ENCODE data around the gene CNN3.

The CNN3 gene

GRCh38 chr1:94920061-94920460 is 6.8 kb downstream of the CNN3 start:
- H3K9me3 ChIP-seq (ENCODE audit: control insufficient read depth, insufficient read depth, low read length) = no peaks in the 10 kb centered on the region
- peaks cover 20% of the 10 kb centered on the region for H3K36me3 ChIP-seq (ENCODE audit: control insufficient read depth, insufficient read depth, low read length)
- H3K27ac ChIP-seq (ENCODE audit: low read depth, low read length) = no peak overlapping the region
- no peak overlapping the region for H3K9ac ChIP-seq (ENCODE audit: low read depth, low read length)
- no peaks in the 10 kb centered on the region for H3K27me3 ChIP-seq (ENCODE audit: control insufficient read depth, insufficient read depth, low read length)
- peaks cover 47% of the 10 kb centered on the region for H3K4me1 ChIP-seq (ENCODE audit: control insufficient read depth, insufficient read depth, low read length)
- H3K4me3 ChIP-seq (ENCODE audit: low read depth, low read length) = no peak overlapping the region

GRCh38 chr1:94919241-94920030 is 7.5 kb downstream of the CNN3 start:
- Histone ChIP-seq H3K27ac (ENCODE audit: low read depth, low read length) (no peak overlapping the region), H3K36me3 (ENCODE audit: control insufficient read depth, insufficient read depth, low read length) (peaks cover 20% of the 10 kb centered on the region), H3K9me3 (ENCODE audit: control insufficient read depth, insufficient read depth, low read length) (no peaks in the 10 kb centered on the region), H3K4me3 (ENCODE audit: low read depth, low read length) (no peak overlapping the region), H3K4me1 (ENCODE audit: control insufficient read depth, insufficient read depth, low read length) (peaks cover 40% of the 10 kb centered on the region), H3K27me3 (ENCODE audit: control insufficient read depth, insufficient read depth, low read length) (no peaks in the 10 kb centered on the region), H3K9ac (ENCODE audit: low read depth, low read length) (no peak overlapping the region)

GRCh38 chr1:94917251-94917650 is 9.7 kb downstream of the CNN3 start:
- Histone ChIP-seq H3K36me3 (ENCODE audit: control insufficient read depth, insufficient read depth, low read length) (0 out of 2 replicates have a peak, but pooled peaks cover 4% of the 10 kb centered on the region), H3K27me3 (ENCODE audit: control insufficient read depth, insufficient read depth, low read length) (no peaks in the 10 kb centered on the region), H3K9ac (ENCODE audit: low read depth, low read length) (no peak overlapping the region), H3K4me3 (ENCODE audit: low read depth, low read length) (no peak overlapping the region), H3K27ac (ENCODE audit: low read depth, low read length) (no peak overlapping the region), H3K4me1 (ENCODE audit: control insufficient read depth, insufficient read depth, low read length) (peaks cover 34% of the 10 kb centered on the region), H3K9me3 (ENCODE audit: control insufficient read depth, insufficient read depth, low read length) (no peaks in the 10 kb centered on the region)

- H3K4me1 ChIP-seq (ENCODE audit: control insufficient read depth, insufficient read depth, low read length) = peaks cover 45% of the 10 kb centered on the region
- H3K27ac ChIP-seq (ENCODE audit: low read depth, low read length) = no peak overlapping the region
Observed at GRCh38 chr1:94912263-94913184, 14.4 kb downstream of the CNN3 start.

GRCh38 chr1:94909486-94909885 is 17.4 kb downstream of the CNN3 start:
- Histone ChIP-seq H3K27me3 (ENCODE audit: control insufficient read depth, insufficient read depth, low read length) (no peaks in the 10 kb centered on the region), H3K9me3 (ENCODE audit: control insufficient read depth, insufficient read depth, low read length) (no peaks in the 10 kb centered on the region), H3K9ac (ENCODE audit: low read depth, low read length) (no peak overlapping the region), H3K4me1 (ENCODE audit: control insufficient read depth, insufficient read depth, low read length) (peaks cover 45% of the 10 kb centered on the region), H3K4me3 (ENCODE audit: low read depth, low read length) (no peak overlapping the region), H3K36me3 (ENCODE audit: control insufficient read depth, insufficient read depth, low read length) (0 out of 2 replicates have a peak, but pooled peaks cover 4% of the 10 kb centered on the region), H3K27ac (ENCODE audit: low read depth, low read length) (no peak overlapping the region)

More at GRCh38 chr1:94912263-94913184, 14.4 kb downstream of the CNN3 start:
- 0 out of 2 replicates have a peak, but pooled peaks cover 4% of the 10 kb centered on the region for H3K36me3 ChIP-seq (ENCODE audit: control insufficient read depth, insufficient read depth, low read length)
- H3K9ac ChIP-seq (ENCODE audit: low read depth, low read length) = no peak overlapping the region
- H3K9me3 ChIP-seq (ENCODE audit: control insufficient read depth, insufficient read depth, low read length) = no peaks in the 10 kb centered on the region
- no peak overlapping the region for H3K4me3 ChIP-seq (ENCODE audit: low read depth, low read length)
- no peaks in the 10 kb centered on the region for H3K27me3 ChIP-seq (ENCODE audit: control insufficient read depth, insufficient read depth, low read length)

GRCh38 chr1:94908965-94909364 is 17.9 kb downstream of the CNN3 start:
- 0 out of 2 replicates have a peak, but pooled peaks cover 4% of the 10 kb centered on the region for H3K36me3 ChIP-seq (ENCODE audit: control insufficient read depth, insufficient read depth, low read length)
- no peaks in the 10 kb centered on the region for H3K9me3 ChIP-seq (ENCODE audit: control insufficient read depth, insufficient read depth, low read length)
- no peak overlapping the region for H3K9ac ChIP-seq (ENCODE audit: low read depth, low read length)
- H3K4me1 ChIP-seq (ENCODE audit: control insufficient read depth, insufficient read depth, low read length) = peaks cover 45% of the 10 kb centered on the region
- no peaks in the 10 kb centered on the region for H3K27me3 ChIP-seq (ENCODE audit: control insufficient read depth, insufficient read depth, low read length)
- H3K27ac ChIP-seq (ENCODE audit: low read depth, low read length) = no peak overlapping the region
- H3K4me3 ChIP-seq (ENCODE audit: low read depth, low read length) = no peak overlapping the region

DNA sequence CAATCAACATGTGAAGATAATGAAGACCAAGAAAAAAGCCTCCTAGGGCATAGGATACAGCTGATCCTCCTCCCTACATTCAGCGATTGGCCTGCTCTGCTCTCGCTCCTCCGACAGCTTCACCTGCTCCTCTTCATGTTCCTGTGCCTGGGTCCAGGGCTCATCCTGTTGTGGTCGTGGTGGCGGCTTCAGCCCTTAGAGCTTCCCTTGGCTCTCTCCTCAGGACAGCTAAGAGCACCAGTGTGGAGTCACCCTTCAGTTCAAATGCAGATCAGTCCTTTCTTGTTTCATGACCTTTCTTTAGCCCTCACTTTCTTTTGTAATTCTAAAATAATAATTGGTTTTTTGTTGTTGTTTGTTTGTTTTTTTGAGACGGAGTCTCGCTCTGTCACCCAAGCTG is 18.7 kb downstream of the CNN3 start:
- Histone ChIP-seq H3K36me3 (ENCODE audit: control insufficient read depth, insufficient read depth, low read length) (peaks cover 10% of the 10 kb centered on the region), H3K27ac (ENCODE audit: low read depth, low read length) (no peak overlapping the region), H3K27me3 (ENCODE audit: control insufficient read depth, insufficient read depth, low read length) (no peaks in the 10 kb centered on the region), H3K9me3 (ENCODE audit: control insufficient read depth, insufficient read depth, low read length) (no peaks in the 10 kb centered on the region), H3K4me1 (ENCODE audit: control insufficient read depth, insufficient read depth, low read length) (peaks cover 45% of the 10 kb centered on the region), H3K9ac (ENCODE audit: low read depth, low read length) (no peak overlapping the region), H3K4me3 (ENCODE audit: low read depth, low read length) (no peak overlapping the region)

DNA sequence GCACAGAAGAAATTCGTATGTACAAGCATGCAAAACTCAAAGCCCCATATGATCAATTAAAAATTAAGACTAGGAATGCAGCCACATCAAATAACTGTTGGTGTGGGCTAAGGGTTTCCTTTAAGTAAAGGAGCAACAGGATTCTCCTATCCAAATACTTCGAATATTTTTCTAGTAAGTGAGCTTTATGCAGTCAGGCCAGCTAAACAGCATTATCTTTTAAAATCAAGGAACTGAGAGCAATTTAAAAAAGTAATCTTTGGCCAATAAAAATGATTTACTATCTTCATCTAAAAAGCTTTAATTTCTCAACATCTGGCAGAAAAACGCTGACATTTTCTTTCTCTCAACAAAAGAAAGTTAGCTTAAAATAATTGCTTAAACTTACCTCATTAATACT is 19.8 kb downstream of the CNN3 start:
- Histone ChIP-seq H3K27me3 (ENCODE audit: control insufficient read depth, insufficient read depth, low read length) (no peaks in the 10 kb centered on the region), H3K9me3 (ENCODE audit: control insufficient read depth, insufficient read depth, low read length) (no peaks in the 10 kb centered on the region), H3K9ac (ENCODE audit: low read depth, low read length) (no peak overlapping the region), H3K4me3 (ENCODE audit: low read depth, low read length) (no peak overlapping the region), H3K36me3 (ENCODE audit: control insufficient read depth, insufficient read depth, low read length) (peaks cover 21% of the 10 kb centered on the region), H3K27ac (ENCODE audit: low read depth, low read length) (no peak overlapping the region), H3K4me1 (ENCODE audit: control insufficient read depth, insufficient read depth, low read length) (peaks cover 34% of the 10 kb centered on the region)

GRCh38 chr1:94906382-94906781 is 20.5 kb downstream of the CNN3 start:
- H3K27me3 ChIP-seq (ENCODE audit: control insufficient read depth, insufficient read depth, low read length) = no peaks in the 10 kb centered on the region
- no peak overlapping the region for H3K9ac ChIP-seq (ENCODE audit: low read depth, low read length)
- H3K36me3 ChIP-seq (ENCODE audit: control insufficient read depth, insufficient read depth, low read length) = peaks cover 28% of the 10 kb centered on the region
- H3K4me1 ChIP-seq (ENCODE audit: control insufficient read depth, insufficient read depth, low read length) = peaks cover 33% of the 10 kb centered on the region
- no peak overlapping the region for H3K27ac ChIP-seq (ENCODE audit: low read depth, low read length)
- no peaks in the 10 kb centered on the region for H3K9me3 ChIP-seq (ENCODE audit: control insufficient read depth, insufficient read depth, low read length)
- H3K4me3 ChIP-seq (ENCODE audit: low read depth, low read length) = no peak overlapping the region

DNA sequence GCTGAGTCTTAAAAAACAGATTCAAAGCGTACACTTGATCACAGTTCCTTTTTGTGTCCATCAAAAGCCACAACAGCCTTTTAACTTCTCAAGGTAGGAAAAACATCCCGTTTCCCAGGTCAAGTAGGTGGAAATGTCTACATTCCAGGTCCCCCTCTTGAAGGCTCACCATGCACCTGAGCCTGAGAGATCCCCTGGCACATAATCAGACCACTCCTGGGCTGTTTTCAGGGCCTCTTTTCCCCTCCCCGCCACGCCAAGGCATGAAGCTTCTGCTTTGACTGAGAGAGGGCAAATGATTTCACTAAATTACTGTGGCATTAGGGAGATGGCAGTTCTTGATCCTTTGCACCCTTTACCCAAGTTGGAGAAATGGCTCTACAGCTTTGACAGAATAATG is 21.7 kb downstream of the CNN3 start:
- Histone ChIP-seq H3K27me3 (ENCODE audit: control insufficient read depth, insufficient read depth, low read length) (no peaks in the 10 kb centered on the region), H3K9ac (ENCODE audit: low read depth, low read length) (no peak overlapping the region), H3K36me3 (ENCODE audit: control insufficient read depth, insufficient read depth, low read length) (peaks cover 39% of the 10 kb centered on the region), H3K27ac (ENCODE audit: low read depth, low read length) (no peak overlapping the region), H3K4me1 (ENCODE audit: control insufficient read depth, insufficient read depth, low read length) (peaks cover 22% of the 10 kb centered on the region), H3K9me3 (ENCODE audit: control insufficient read depth, insufficient read depth, low read length) (no peaks in the 10 kb centered on the region), H3K4me3 (ENCODE audit: low read depth, low read length) (no peak overlapping the region)
